Stimulated activated CD8-positive, alpha-beta memory T cell treated with anti-CD3 and anti-CD28 coated beads, Interleukin-2, amount 100 ng/mL, for 1 hour (primary cell): ENCODE data around the gene KLK13.

Source experiments
- DNase-seq, 2 donors: peaks; one replicate each; pipeline ENCODE4 v3.0.0-alpha.2; 2020; ENCODE audit warnings: low read depth in 2 of 2

Gene KLK13

GRCh38 chr19:51091895-51092873, 27.3 kb upstream of the KLK13 start:
- DNase-seq, result no peak

GRCh38 chr19:51091126-51091525, 26.2 kb upstream of the KLK13 start:
- no peak for DNase-seq

- DNase-seq, result no peak
Measured at GRCh38 chr19:51090471-51090870, 25.6 kb upstream of the KLK13 start.

GRCh38 chr19:51089786-51090185, 24.9 kb upstream of the KLK13 start:
- no peak for DNase-seq

GRCh38 chr19:51086153-51086850, 21.4 kb upstream of the KLK13 start:
- DNase-seq, result no peak

- DNase-seq, result no peak
Measured at GRCh38 chr19:51084505-51084904, 19.6 kb upstream of the KLK13 start.

- DNase-seq, result no peak
Measured at GRCh38 chr19:51083783-51084182, 18.9 kb upstream of the KLK13 start.

GRCh38 chr19:51083181-51083580, 18.3 kb upstream of the KLK13 start:
- DNase-seq, result no peak

GRCh38 chr19:51082611-51083010, 17.7 kb upstream of the KLK13 start, which contains the start of gene KLK14:
KLK14 (minus strand) TSS chr19:51082887; CDS start chr19:51082614, 273 bp downstream.
- DNase-seq, result no peak

GRCh38 chr19:51081476-51081875, 16.6 kb upstream of the KLK13 start:
- no peak for DNase-seq

- no peak for DNase-seq
Measured at GRCh38 chr19:51079481-51080110, 14.7 kb upstream of the KLK13 start.

GRCh38 chr19:51078731-51079130, 13.8 kb upstream of the KLK13 start:
- no peak for DNase-seq

GRCh38 chr19:51078104-51078503, 13.2 kb upstream of the KLK13 start:
- no peak for DNase-seq

- no peak for DNase-seq
Measured at GRCh38 chr19:51076631-51077213, 11.8 kb upstream of the KLK13 start.

GRCh38 chr19:51075998-51076397, 11.1 kb upstream of the KLK13 start:
- no peak for DNase-seq

- no peak for DNase-seq
Measured at GRCh38 chr19:51071095-51071405, 6.2 kb upstream of the KLK13 start.

GRCh38 chr19:51070334-51071094, 5.6 kb upstream of the KLK13 start:
- DNase-seq, result no peak

- DNase-seq, result no peak
Measured at GRCh38 chr19:51066393-51067186, 1.7 kb upstream of the KLK13 start.

GRCh38 chr19:51065221-51065960, 499 bp upstream of the KLK13 start:
- no peak for DNase-seq

GRCh38 chr19:51063664-51064063, 1.2 kb downstream of the KLK13 start:
- no peak for DNase-seq
